A673 (cell line): ENCODE measurements around the gene EXOG. TPM values are rescaled to one million over a fixed set of nuclear protein-coding genes. Genes with fewer than 3 reads are reported as not detected.
A peak's percentile ranks its signal among the peaks of the same experiment; 100 is the strongest.

ENCODE experiments used
- BruUV-seq: library from RNA; stranded (reverse); fragments of 400-500 nt; replicated peaks from 2 replicates; lab custom pipeline; 2021; lab: Mats Ljungman, UMichigan
- CTCF ChIA-PET: fragments of 300-600 bp; sonication (Branson Sonifier 250); formaldehyde crosslinking; loops from one replicate; lab custom pipeline; 2022; ENCODE audit warnings: antibody characterized with exemption; lab: Charles Lee
- POLR2A ChIA-PET: fragments of 300-600 bp; sonication (Branson Sonifier 250); formaldehyde crosslinking; loops from one replicate; lab custom pipeline; 2022; ENCODE audit warnings: antibody characterized with exemption; ENCODE audit not compliant: low non-redundant PET; lab: Charles Lee
- DNase-seq: peaks from one replicate; pipeline ENCODE4 v3.0.0-alpha.2; 2015; ENCODE audit warnings: low spot score
- H3K27ac ChIP-seq: fragments of 200-600 bp; sonication (generic); 2 replicates; pipeline ENCODE4 v1.5.1; 2016; ENCODE audit warnings: mixed run types, low read depth, mild to moderate bottlenecking, mixed read lengths, antibody characterized with exemption, low read length; ENCODE audit not compliant: poor library complexity, severe bottlenecking
- H3K27me3 ChIP-seq: fragments of 200-600 bp; sonication (generic); replicated peaks from 2 replicates; pipeline ENCODE4 v1.6.1; 2017; ENCODE audit warnings: mixed run types, low read depth, mild to moderate bottlenecking, mixed read lengths, antibody characterized with exemption, low read length; ENCODE audit not compliant: insufficient read depth, poor library complexity
- H3K36me3 ChIP-seq: fragments of 200-600 bp; sonication (generic); 2 replicates; pipeline ENCODE4 v1.6.1; 2016; ENCODE audit warnings: mixed run types, mild to moderate bottlenecking, mixed read lengths, antibody characterized with exemption, low read length; ENCODE audit not compliant: insufficient read depth, poor library complexity, severe bottlenecking
- H3K4me1 ChIP-seq: fragments of 200-600 bp; sonication (generic); 2 replicates; pipeline ENCODE4 v1.6.1; 2017; ENCODE audit warnings: mixed run types, mild to moderate bottlenecking, mixed read lengths, antibody characterized with exemption, low read length; ENCODE audit not compliant: insufficient read depth, poor library complexity, severe bottlenecking
- H3K4me3 ChIP-seq: fragments of 200-600 bp; sonication (generic); 2 replicates; pipeline ENCODE4 v1.5.1; 2016; ENCODE audit warnings: low read depth, mixed run types, mild to moderate bottlenecking, mixed read lengths, low read length; ENCODE audit not compliant: poor library complexity, severe bottlenecking
- H3K9me3 ChIP-seq: fragments of 200-600 bp; sonication (generic); 2 replicates; pipeline ENCODE4 v1.6.1; 2016; ENCODE audit warnings: mixed run types, low read depth, mild to moderate bottlenecking, mixed read lengths, antibody characterized with exemption, low read length; ENCODE audit not compliant: poor library complexity, severe bottlenecking
- CTCF ChIP-seq: fragments of 300-800, 200-600 bp; sonication (generic); conservative IDR thresholded peaks from 2 replicates; pipeline ENCODE4 v1.5.1; 2017; ENCODE audit warnings: low read depth, mild to moderate bottlenecking, antibody characterized with exemption, low read length, moderate library complexity, mixed read lengths
- EZH2 ChIP-seq: fragments of 200-600 bp; sonication (generic); IDR thresholded peaks from 2 replicates; pipeline ENCODE4 v1.6.1; 2017; ENCODE audit warnings: borderline replicate concordance, low read depth, mild to moderate bottlenecking, mixed read lengths, antibody characterized with exemption, low read length; ENCODE audit not compliant: poor library complexity, severe bottlenecking
- intact Hi-C: fragments of 100-400 bp; cut with micrococcal nuclease; formaldehyde crosslinking; loops from one replicate; pipeline ENCODE4 v1.10.0; 2022; ENCODE audit not compliant: unreplicated experiment
- total RNA-seq: library from RNA; stranded (reverse); gene quantifications from 2 replicates; pipeline ENCODE4 v1.2.3, GENCODE V29; 2021

The EXOG gene
- total RNA-seq, 1 experiment from 2014 or later = 12.4 TPM

- intact Hi-C loops = no loop called here
- Histone ChIP-seq H3K9me3 (no peaks in the 10 kb centered on the region), H3K36me3 (no peaks in the 10 kb centered on the region), H3K4me1 (no peaks in the 10 kb centered on the region), H3K27ac (no peak overlapping the region), H3K27me3 (no peaks in the 10 kb centered on the region), H3K4me3 (no peak overlapping the region)
- POLR2A ChIA-PET = no interaction called here
- no TSS peak for BruUV-seq
- TF ChIP-seq CTCF (no peak), EZH2 (no peak)
- CTCF ChIA-PET = no interaction called here
- no peak for DNase-seq
Measured at GRCh38 chr3:38493031-38493430, 3.1 kb upstream of the EXOG start.

- intact Hi-C loops = no loop called here
Measured at GRCh38 chr3:38497031-38497430, 891 bp downstream of the EXOG start.

GRCh38 chr3:38500688-38501417 is 4.7 kb downstream of the EXOG start:
- Histone ChIP-seq H3K4me1 (no peaks in the 10 kb centered on the region), H3K27me3 (no peaks in the 10 kb centered on the region), H3K36me3 (no peaks in the 10 kb centered on the region), H3K27ac (no peak overlapping the region), H3K4me3 (no peak overlapping the region), H3K9me3 (no peaks in the 10 kb centered on the region)
- POLR2A ChIA-PET = no interaction called here
- TF ChIP-seq CTCF (no peak), EZH2 (no peak)
- no TSS peak for BruUV-seq
- CTCF ChIA-PET = no interaction called here
- DNase-seq = no peak
- intact Hi-C loops = no loop called here

More at GRCh38 chr3:38497031-38497430, 891 bp downstream of the EXOG start:
- H3K36me3 ChIP-seq = no peaks in the 10 kb centered on the region
- peak; percentile 31 for DNase-seq
- POLR2A ChIA-PET = interaction anchor here (0.6 kb wide), 2 partner anchors 70 to 156 kb away, joined by 9 to 20 read pairs; no protein-coding TSS in a partner anchor
- no peak for TF ChIP-seq CTCF
- TF ChIP-seq EZH2 = no peak
- H3K27ac ChIP-seq = no peak overlapping the region
- H3K9me3 ChIP-seq = no peaks in the 10 kb centered on the region
- H3K4me1 ChIP-seq = no peaks in the 10 kb centered on the region
- CTCF ChIA-PET = interaction anchor here (0.7 kb wide), 1 partner anchor 227 kb away, joined by 5 read pairs; no protein-coding TSS in a partner anchor
- peak overlapping the region; percentile 56 for H3K4me3 ChIP-seq
- no peaks in the 10 kb centered on the region for H3K27me3 ChIP-seq
- BruUV-seq = no TSS peak
